ENCODE data around the gene NOC2L.

NOC2L gene

DNA sequence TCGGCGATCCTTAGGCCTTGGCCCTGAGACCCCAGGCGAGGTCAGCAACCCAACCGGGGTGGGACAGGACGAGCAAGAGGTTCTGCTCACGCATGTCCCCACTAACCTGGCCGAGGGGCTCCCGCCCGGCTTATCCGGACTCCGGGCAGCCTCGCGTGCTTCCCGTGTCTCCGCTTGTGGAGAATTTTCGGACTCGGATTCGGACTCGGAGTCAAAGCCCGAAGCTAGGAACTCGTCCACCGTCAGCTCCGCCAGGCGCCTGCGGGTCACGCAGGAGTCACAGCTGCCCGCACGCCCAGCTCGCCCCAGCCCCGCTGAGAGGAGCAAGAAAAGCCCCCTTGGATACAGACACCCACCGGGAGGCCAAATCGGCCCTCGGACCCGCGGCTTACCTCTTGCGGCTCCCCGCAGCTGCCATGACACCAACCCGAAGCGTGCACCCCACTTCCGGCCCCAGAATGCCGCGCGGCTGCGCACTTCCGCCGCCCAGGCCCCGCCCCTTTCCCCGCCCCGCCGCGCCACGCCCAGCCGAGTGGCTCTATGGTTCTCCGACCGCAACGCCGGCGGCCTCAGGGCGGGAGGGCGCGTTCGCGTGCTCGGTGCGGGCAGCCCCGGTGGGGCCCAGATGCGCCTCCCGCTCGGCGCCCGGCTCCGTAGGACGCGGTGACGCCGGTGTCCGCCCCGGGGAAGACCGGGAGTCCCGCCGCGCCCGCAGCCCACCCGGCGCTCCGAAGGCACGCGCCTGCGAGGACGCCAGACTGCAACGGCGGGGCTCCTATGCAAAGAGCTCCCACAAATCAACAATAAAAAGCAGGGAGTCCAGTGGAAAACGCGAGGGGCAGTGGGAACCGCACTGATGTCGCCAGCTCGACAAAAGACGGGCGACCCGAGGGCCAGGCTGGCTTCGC lies at the start of gene NOC2L:
TSS of gene NOC2L (minus strand) at position 434 of the 908 bp plus-strand sequence. CDS start at position 418, 16 bp downstream.
- DNase-seq (ENCODE audit: extremely low read depth in 1 of 2, low read depth in 1 of 2), result peak; percentile 89 to 97

DNA sequence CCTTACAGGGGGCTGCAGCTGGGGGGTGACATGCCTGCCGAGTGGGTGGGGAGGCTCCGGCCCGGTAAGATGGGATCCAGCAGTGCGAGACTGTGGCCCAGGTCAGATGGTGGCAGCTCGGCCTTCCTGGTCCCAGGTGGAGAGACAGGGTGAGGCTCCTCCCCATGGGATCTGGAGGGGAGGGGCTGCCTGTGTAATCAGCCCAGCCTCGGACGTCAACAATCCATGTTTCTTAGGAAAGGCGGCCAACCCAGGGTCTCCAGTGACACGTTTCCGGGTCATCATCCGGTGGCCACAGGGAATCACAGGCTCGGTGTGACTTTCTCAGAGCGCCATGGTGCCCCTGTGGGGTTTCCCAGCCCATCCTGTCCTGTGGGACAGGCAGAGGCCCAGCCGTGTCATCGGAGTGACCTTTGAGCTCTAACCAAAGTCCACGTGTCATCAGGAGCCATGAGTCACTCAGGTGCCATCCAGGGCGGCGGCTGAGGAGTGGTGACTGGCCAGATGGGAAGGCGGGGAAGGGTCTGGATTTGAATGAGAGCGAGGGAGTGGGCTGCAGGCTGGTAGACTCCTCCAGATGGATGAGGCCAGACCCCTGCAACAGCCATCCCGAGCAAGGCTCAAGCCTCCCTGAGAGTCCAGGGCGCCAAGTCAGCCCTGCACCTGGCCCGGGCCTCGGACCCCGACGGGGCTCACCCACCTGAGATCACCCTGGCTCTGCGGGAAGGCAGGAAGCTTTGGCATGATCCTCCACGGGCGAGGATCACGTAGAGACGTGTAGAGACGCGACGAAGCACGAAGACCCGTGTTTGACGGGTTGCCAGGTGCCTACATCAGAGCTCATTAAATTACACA lies 47.5 kb upstream of the NOC2L start:
- DNase-seq (ENCODE audit: extremely low read depth in 1 of 2, low read depth in 1 of 2), result no peak

DNA sequence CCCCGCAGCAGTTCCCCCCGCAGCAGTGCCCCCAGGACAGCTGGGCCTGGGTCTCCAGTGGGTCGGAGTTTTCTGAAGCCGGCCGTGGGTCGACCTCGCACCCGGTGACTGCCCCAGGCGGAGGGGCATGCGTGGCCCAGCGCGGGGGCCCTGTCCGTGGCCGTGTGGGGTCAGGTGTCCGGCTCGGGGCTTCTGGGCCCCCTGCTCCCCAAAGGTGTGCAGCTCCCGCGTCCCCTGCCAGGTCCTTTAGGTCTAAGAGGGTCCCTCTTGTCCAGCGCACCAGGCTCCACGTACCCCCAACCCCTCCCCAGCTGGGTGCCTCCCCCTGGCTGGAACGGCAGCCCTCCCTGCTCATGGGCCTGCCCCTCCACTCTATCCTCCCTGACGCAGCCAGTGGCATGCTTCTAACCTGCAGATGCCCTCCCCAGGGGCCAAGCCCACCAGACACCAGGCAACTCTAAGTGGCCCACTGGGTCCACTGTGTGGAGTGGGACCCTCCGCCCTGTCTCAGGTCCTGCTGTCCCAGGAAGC lies 46.8 kb upstream of the NOC2L start:
- no peak for DNase-seq (ENCODE audit: extremely low read depth in 1 of 2, low read depth in 1 of 2)

GRCh38 chr1:1004780-1005697 lies 46.0 kb upstream of the NOC2L start:
- DNase-seq (ENCODE audit: extremely low read depth in 1 of 2, low read depth in 1 of 2), result no peak

- DNase-seq (ENCODE audit: extremely low read depth in 1 of 2, low read depth in 1 of 2), result no peak
Observed at GRCh38 chr1:1004420-1004779, 45.3 kb upstream of the NOC2L start.

GRCh38 chr1:1003618-1004419 lies 44.8 kb upstream of the NOC2L start:
- DNase-seq (ENCODE audit: extremely low read depth in 1 of 2, low read depth in 1 of 2), result no peak

DNA sequence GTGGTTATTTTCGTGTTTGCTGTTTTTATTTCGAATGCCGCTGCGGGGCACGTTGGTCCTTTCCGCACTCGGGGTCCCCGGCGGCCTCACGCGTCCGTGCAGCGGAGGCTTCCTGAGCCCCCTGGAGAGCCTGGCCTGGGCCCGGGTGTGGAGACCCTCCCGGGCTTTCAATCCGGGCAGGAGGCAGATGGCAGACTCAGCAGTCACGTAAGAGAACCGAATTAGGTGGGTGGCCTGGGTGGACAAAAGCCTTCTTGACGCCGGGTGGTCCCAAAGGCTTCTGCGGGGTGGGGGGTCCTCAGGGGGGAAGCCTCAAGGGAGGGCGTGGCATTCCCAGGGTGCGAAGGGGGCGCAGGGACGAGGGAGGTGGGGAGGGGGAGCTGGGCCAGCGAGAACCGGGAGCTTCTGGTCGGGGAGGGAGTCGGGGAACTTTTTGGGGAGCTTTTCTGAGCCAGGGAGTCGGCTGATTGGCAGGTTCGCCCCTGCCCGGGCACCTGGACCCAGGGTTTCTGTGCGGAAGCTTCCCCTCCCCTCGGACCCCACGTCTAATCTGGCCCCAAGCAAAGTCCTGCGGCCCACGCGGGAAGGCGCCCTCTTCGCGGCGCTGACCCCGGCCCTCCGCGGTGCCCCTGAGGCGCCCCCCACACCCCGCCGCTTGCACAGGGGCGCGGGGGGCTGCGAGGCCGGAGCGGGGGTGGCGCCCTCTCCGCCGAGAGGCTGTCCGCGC lies 42.2 kb upstream of the NOC2L start:
- no peak for DNase-seq (ENCODE audit: extremely low read depth in 1 of 2, low read depth in 1 of 2)

- DNase-seq (ENCODE audit: extremely low read depth in 1 of 2, low read depth in 1 of 2), result peak; percentile 49 to 61
Observed at GRCh38 chr1:1000357-1001056, 41.5 kb upstream of the NOC2L start.

- peak in 1 of 2 donors; percentile 40 for DNase-seq (ENCODE audit: extremely low read depth in 1 of 2, low read depth in 1 of 2)
Observed at GRCh38 chr1:999725-1000356, 40.8 kb upstream of the NOC2L start, which contains the start of gene HES4. Gene HES4, minus strand, starts transcription at chr1:1000097. Its CDS starts 124 bp downstream, at chr1:999973.

- DNase-seq (ENCODE audit: extremely low read depth in 1 of 2, low read depth in 1 of 2), result no peak
Observed at GRCh38 chr1:998995-999724, 40.1 kb upstream of the NOC2L start.

DNA sequence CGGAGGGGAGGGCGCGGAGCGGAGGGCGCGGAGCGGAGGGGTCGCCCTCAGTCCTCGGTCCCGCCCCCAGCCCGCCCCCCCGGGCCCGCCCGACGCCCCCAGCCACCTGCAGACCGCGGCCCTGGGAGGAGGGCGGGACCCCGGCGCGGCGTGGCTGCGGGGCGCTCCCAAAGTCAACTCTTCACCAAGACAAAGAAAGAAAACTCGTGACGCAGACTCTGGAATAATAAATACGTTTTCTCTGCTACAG lies 39.6 kb upstream of the NOC2L start:
- DNase-seq (ENCODE audit: extremely low read depth in 1 of 2, low read depth in 1 of 2), result no peak

GRCh38 chr1:997993-998744 lies 39.1 kb upstream of the NOC2L start:
- DNase-seq (ENCODE audit: extremely low read depth in 1 of 2, low read depth in 1 of 2), result no peak

DNA sequence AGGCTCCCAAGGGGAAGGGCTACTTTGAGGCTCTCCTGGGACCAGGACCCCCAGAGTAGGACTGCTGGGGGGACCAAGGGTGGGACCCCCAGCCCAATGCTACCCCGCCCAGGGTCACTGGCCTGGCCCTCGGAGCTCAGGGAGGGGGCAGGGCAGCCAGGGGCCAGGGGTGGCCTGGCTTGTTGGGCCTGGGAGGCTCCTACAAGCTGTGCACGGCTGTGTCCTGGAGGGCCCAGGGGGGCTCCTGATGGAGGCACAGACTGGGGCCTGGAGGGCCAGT lies 38.6 kb upstream of the NOC2L start:
- no peak for DNase-seq (ENCODE audit: extremely low read depth in 1 of 2, low read depth in 1 of 2)

GRCh38 chr1:996851-997712 lies 38.0 kb upstream of the NOC2L start:
- no peak for DNase-seq (ENCODE audit: extremely low read depth in 1 of 2, low read depth in 1 of 2)

DNA sequence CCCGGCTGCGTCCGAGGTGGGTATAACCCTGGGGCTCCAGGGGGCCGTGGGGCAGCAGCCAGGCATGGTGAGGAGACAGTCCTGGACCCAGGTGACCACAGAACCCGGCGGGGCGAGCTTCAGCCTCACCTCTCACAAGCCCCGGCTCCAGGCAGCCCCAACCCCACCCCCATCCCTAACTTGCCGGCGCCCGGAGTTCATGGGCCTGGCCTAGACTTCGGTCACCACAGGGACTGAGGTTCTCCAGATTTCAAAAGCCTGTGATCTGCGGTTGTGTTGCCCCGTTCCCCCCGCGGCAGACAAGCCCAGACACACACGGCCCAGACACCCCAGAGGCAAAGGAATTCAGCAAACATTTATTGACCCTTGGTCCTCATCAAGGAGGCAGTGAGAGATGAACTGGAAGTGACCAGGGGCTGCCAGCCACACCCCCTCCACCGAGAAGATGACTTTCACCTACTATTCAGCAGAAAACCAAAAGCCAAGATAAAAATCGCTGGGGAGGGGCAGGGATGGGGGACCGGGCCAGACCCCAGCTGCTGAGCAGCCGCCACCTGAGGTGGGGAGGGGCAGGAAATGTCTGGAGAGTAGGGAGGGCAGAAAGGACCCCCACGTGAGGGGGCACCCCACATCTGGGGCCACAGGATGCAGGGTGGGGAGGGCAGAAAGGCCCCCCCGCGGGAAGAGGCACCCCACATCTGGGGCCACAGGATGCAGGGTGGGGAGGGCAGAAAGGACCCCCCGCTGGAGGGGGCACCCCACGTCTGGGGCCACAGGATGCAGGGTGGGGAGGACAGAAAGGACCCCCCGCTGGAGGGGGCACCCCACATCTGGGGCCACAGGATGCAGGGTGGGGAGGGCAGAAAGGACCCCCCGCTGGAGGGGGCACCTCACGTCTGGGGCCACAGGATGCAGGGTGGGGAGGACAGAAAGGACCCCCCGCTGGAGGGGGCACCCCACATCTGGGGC lies 36.9 kb upstream of the NOC2L start:
- DNase-seq (ENCODE audit: extremely low read depth in 1 of 2, low read depth in 1 of 2), result no peak

Data from activated CD8-positive, alpha-beta memory T cell treated with anti-CD3 and anti-CD28 coated beads for 1 hour (primary cell).